Eye (tissue), 1 donor: ENCODE measurements around the gene STOM.

Source experiments
- DNase-seq: peaks from one replicate; pipeline ENCODE4 v3.0.0-alpha.2; 2015

Gene STOM

GRCh38 chr9:121344184-121344583, 25.9 kb downstream of the STOM start:
- DNase-seq, result no peak

- DNase-seq, result no peak
Measured at GRCh38 chr9:121340676-121341392, 29.2 kb downstream of the STOM start.

GRCh38 chr9:121339437-121339836, 30.6 kb downstream of the STOM start:
- DNase-seq, result no peak

GRCh38 chr9:121336665-121337064, 33.4 kb downstream of the STOM start:
- DNase-seq, result no peak

GRCh38 chr9:121333950-121334773, 35.9 kb downstream of the STOM start:
- no peak for DNase-seq

- peak; percentile 34 for DNase-seq
Measured at GRCh38 chr9:121331992-121332685, 37.9 kb downstream of the STOM start.

GRCh38 chr9:121331549-121331948, 38.5 kb downstream of the STOM start:
- DNase-seq, result no peak

- DNase-seq, result no peak
Measured at GRCh38 chr9:121328876-121329681, 41.0 kb downstream of the STOM start.

- no peak for DNase-seq
Measured at GRCh38 chr9:121328476-121328875, 41.6 kb downstream of the STOM start.

- no peak for DNase-seq
Measured at GRCh38 chr9:121326901-121327613, 43.0 kb downstream of the STOM start.

GRCh38 chr9:121326130-121326838, 43.8 kb downstream of the STOM start:
- peak; percentile 36 for DNase-seq

- no peak for DNase-seq
Measured at GRCh38 chr9:121325387-121325786, 44.7 kb downstream of the STOM start.

GRCh38 chr9:121324755-121325154, 45.3 kb downstream of the STOM start:
- DNase-seq, result no peak

- DNase-seq, result no peak
Measured at GRCh38 chr9:121324316-121324715, 45.7 kb downstream of the STOM start.

- DNase-seq, result no peak
Measured at GRCh38 chr9:121323449-121324151, 46.5 kb downstream of the STOM start.

GRCh38 chr9:121322737-121323448, 47.2 kb downstream of the STOM start:
- no peak for DNase-seq

- DNase-seq, result peak; percentile 21
Measured at GRCh38 chr9:121322037-121322736, 47.9 kb downstream of the STOM start.

- DNase-seq, result no peak
Measured at GRCh38 chr9:121321016-121321503, 49.0 kb downstream of the STOM start.

- no peak for DNase-seq
Measured at GRCh38 chr9:121319383-121319780, 50.7 kb downstream of the STOM start.
